Measurements from ENCODE around the gene DDX53. TPM values are rescaled to one million over a fixed set of nuclear protein-coding genes. Genes with fewer than 3 reads are reported as not detected.

Gene DDX53
- total and polyA plus RNA-seq, 2 experiments from 2014 or later, result not detected

GRCh38 chrX:23012636-23013035 lies 12.9 kb downstream of the DDX53 start:
- DNase-seq (ENCODE audit: low read depth in 1 of 2, low spot score in 1 of 2), result peak in 1 of 2 donors; percentile 11
- peak overlapping the region; percentile 87 for H3K27ac ChIP-seq
- no peak for TF ChIP-seq CTCF (IDR thresholded peaks at IDR 0.05; ENCODE audit: low read depth, low read length)
- no peaks in the 10 kb centered on the region for H3K36me3 ChIP-seq
- peaks cover 35% of the 10 kb centered on the region for H3K4me1 ChIP-seq (ENCODE audit: low read depth)
- H3K4me3 ChIP-seq, result no peak overlapping the region
- H3K9me3 ChIP-seq (ENCODE audit: low read depth), result no peaks in the 10 kb centered on the region
- H3K27me3 ChIP-seq, result no peaks in the 10 kb centered on the region

GRCh38 chrX:23013366-23013765 lies 13.6 kb downstream of the DDX53 start:
- Histone ChIP-seq H3K4me3 (no peak overlapping the region), H3K36me3 (no peaks in the 10 kb centered on the region), H3K4me1 (ENCODE audit: low read depth) (peaks cover 35% of the 10 kb centered on the region), H3K27ac (peak overlapping the region; percentile 87), H3K9me3 (ENCODE audit: low read depth) (no peaks in the 10 kb centered on the region), H3K27me3 (no peaks in the 10 kb centered on the region)
- TF ChIP-seq CTCF (IDR thresholded peaks at IDR 0.05; ENCODE audit: low read depth, low read length), result no peak
- DNase-seq (ENCODE audit: low read depth in 1 of 2, low spot score in 1 of 2), result peak in 1 of 2 donors; percentile 75

GRCh38 chrX:23031600-23031999 lies 31.8 kb downstream of the DDX53 start:
- no peak for DNase-seq (ENCODE audit: low read depth in 1 of 2, low spot score in 1 of 2)
- H3K4me1 ChIP-seq (ENCODE audit: low read depth), result no peaks in the 10 kb centered on the region
- TF ChIP-seq CTCF (IDR thresholded peaks at IDR 0.05; ENCODE audit: low read depth, low read length), result no peak

GRCh38 chrX:23035493-23035892 lies 35.7 kb downstream of the DDX53 start:
- Histone ChIP-seq H3K4me3 (no peak overlapping the region), H3K27me3 (no peaks in the 10 kb centered on the region), H3K36me3 (no peaks in the 10 kb centered on the region), H3K4me1 (ENCODE audit: low read depth) (peaks cover 3% of the 10 kb centered on the region), H3K9me3 (ENCODE audit: low read depth) (no peaks in the 10 kb centered on the region), H3K27ac (no peak overlapping the region)
- TF ChIP-seq CTCF (IDR thresholded peaks at IDR 0.05; ENCODE audit: low read depth, low read length), result no peak
- peak in 1 of 2 donors; percentile 5 for DNase-seq (ENCODE audit: low read depth in 1 of 2, low spot score in 1 of 2)

More at GRCh38 chrX:23031600-23031999, 31.8 kb downstream of the DDX53 start:
- no peaks in the 10 kb centered on the region for H3K36me3 ChIP-seq
- no peak overlapping the region for H3K27ac ChIP-seq
- no peaks in the 10 kb centered on the region for H3K27me3 ChIP-seq
- H3K4me3 ChIP-seq, result no peak overlapping the region
- no peaks in the 10 kb centered on the region for H3K9me3 ChIP-seq (ENCODE audit: low read depth)

- no peaks in the 10 kb centered on the region for H3K27me3 ChIP-seq
- H3K9me3 ChIP-seq (ENCODE audit: low read depth), result no peaks in the 10 kb centered on the region
- no peak overlapping the region for H3K27ac ChIP-seq
- H3K4me3 ChIP-seq, result no peak overlapping the region
- no peak for TF ChIP-seq CTCF (IDR thresholded peaks at IDR 0.05; ENCODE audit: low read depth, low read length)
- no peaks in the 10 kb centered on the region for H3K36me3 ChIP-seq
- H3K4me1 ChIP-seq (ENCODE audit: low read depth), result no peaks in the 10 kb centered on the region
- no peak for DNase-seq (ENCODE audit: low read depth in 1 of 2, low spot score in 1 of 2)
These were observed 46.7 kb downstream of the DDX53 start for GRCh38 chrX:23046443-23046842.

Measured in cardiac muscle cell (in vitro differentiated cells and primary cell).